Right lobe of liver (tissue), 6 donors: Measurements from ENCODE around the gene ATG7. TPM values are rescaled to one million over a fixed set of nuclear protein-coding genes. Genes with fewer than 3 reads are reported as not detected.
A peak's percentile ranks its signal among the peaks of the same experiment; 100 is the strongest.

Experiments used
- ATAC-seq, 4 donors: fragments of 200-7000 bp; cut with Tn5 transposase; one replicate each; pipeline ENCODE4 v1.9.1; 2020; ENCODE audit warnings: mild to moderate bottlenecking in 4 of 4, moderate library complexity in 4 of 4
- DNase-seq, 3 donors: peaks; one replicate each; pipeline ENCODE4 v3.0.0-alpha.2; 2020
- H3K27ac ChIP-seq, 3 donors: fragments of 200-600 bp; one replicate each; pipeline ENCODE4 v1.8.0; 2022
- H3K27me3 ChIP-seq, 2 donors: fragments of 200-600 bp; one replicate each; pipeline ENCODE4 v1.8.0; 2022
- H3K36me3 ChIP-seq, 4 donors: fragments of 200-600 bp; sonication (generic) in 1 of 4; one replicate each; pipeline versions ENCODE4 v1.5.1 to v1.8.0; 2017 to 2022; ENCODE audit warnings: control low read depth in 1 of 4
- H3K4me1 ChIP-seq, 4 donors: fragments of 200-600 bp; sonication (generic) in 1 of 4; one replicate each; pipeline versions ENCODE4 v1.5.1 to v1.8.0; 2017 to 2022; ENCODE audit warnings: control low read depth in 1 of 4
- H3K4me3 ChIP-seq, 3 donors: fragments of 200-600 bp; one replicate each; pipeline ENCODE4 v1.8.0; 2022
- H3K9me3 ChIP-seq, 4 donors: fragments of 200-600 bp; sonication (generic) in 1 of 4; one replicate each; pipeline versions ENCODE4 v1.5.1 to v1.8.0; 2017 to 2022; ENCODE audit warnings: control low read depth in 1 of 4
- POLR2A ChIP-seq: fragments of 450-650 bp; IDR thresholded peaks from one replicate; pipeline ENCODE4 v1.6.1; 2017; ENCODE audit warnings: antibody characterized with exemption, mild to moderate bottlenecking
- WGBS: methylation state at CpG from one replicate; pipeline ENCODE4 v1.1.6; 2018; ENCODE audit warnings: low coverage, low lambda C conversion rate; ENCODE audit not compliant: insufficient coverage; ENCODE audit errors: missing lambda C conversion rate; 5-methylcytosine and 5-hydroxymethylcytosine counted together
- intact Hi-C, 2 donors: fragments of 100-400 bp; cut with DNase I; formaldehyde crosslinking; loops; one replicate each; pipeline versions ENCODE4 v1.11.2 to v1.14.1; 2022
- total RNA-seq, 6 experiments: library from RNA; depleted of rRNA in 2 of 6; stranded (reverse); fragments of >200 nt in 2 of 6; fragmentation: NEBNext Ultra II Directional in 3 of 6; extraction: Animal tissue kit (Norgen Biotek cat#: 25700) in 3 of 6; gene quantifications; one replicate each; pipeline versions ENCODE4 v1.1.0 to v1.2.4, GENCODE V29; 2016 to 2023
- TF ChIP-seq, protein P1 (sequence below), 4 donors: fragments of 200-600 bp in 3 of 4; fragments of 450-650 bp in 1 of 4; IDR thresholded peaks; one replicate each; pipeline versions ENCODE4 v1.5.1 to v1.8.0; 2016 to 2022; ENCODE audit warnings: antibody characterized with exemption in 4 of 4, mild to moderate bottlenecking in 2 of 4
- donor health status: DM: no; HTN: yes; CAD: no.
- donor health status: DM: no; HTN: no; CAD: no.
- donor health status: DM: no; HTN: no; CAD: no.
- donor health status: DM: no; HTN: yes; CAD: no.
- donor health status: DM: no; HTN: yes; CAD: no.

Gene ATG7
- total RNA-seq, 6 experiments from 2014 or later = 13.6 to 21.1 (median 15.8) TPM

DNA sequence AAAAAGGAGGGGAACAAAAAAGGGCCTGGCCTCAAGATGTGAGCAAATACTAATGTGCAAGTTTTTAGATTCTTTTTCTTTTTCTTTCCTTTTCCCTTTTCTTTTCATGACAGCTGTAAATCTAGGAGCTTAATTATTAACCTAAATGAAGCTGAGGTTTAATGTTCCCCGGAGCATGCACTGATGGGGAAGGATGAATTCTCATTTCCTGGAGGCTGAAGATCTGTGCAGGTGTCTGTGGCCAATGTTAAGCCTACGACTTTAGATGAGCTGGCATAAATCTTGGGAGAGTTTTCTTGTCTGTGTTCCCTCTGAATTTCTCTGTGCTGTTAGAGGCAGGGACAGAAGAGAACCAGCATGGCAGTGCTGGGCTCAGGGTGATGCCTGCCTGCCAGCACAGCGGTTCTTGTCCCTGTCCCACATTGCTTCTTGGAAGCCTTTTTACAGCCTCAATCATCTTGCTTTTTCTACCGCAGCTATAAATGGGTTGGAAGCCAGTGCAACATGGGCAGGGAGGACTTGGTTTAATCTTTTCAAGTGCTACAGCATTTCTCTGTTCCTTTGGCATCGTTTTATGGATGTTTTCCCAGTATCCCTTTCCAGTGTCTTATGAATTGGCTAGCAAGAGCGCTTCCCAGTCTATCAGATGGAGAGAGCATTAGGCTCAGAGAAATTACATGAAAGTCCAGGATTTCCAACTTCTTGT is 119.1 kb downstream of the ATG7 start:
- TF ChIP-seq, protein P1, sequence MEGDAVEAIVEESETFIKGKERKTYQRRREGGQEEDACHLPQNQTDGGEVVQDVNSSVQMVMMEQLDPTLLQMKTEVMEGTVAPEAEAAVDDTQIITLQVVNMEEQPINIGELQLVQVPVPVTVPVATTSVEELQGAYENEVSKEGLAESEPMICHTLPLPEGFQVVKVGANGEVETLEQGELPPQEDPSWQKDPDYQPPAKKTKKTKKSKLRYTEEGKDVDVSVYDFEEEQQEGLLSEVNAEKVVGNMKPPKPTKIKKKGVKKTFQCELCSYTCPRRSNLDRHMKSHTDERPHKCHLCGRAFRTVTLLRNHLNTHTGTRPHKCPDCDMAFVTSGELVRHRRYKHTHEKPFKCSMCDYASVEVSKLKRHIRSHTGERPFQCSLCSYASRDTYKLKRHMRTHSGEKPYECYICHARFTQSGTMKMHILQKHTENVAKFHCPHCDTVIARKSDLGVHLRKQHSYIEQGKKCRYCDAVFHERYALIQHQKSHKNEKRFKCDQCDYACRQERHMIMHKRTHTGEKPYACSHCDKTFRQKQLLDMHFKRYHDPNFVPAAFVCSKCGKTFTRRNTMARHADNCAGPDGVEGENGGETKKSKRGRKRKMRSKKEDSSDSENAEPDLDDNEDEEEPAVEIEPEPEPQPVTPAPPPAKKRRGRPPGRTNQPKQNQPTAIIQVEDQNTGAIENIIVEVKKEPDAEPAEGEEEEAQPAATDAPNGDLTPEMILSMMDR (IDR thresholded peaks at IDR 0.05) = no peak
- no peak for TF ChIP-seq POLR2A
- ATAC-seq (peak; percentile 52 to 81 (median 62)), DNase-seq (no peak)
- no peaks in the 10 kb centered on the region for H3K27me3 ChIP-seq
- H3K27ac ChIP-seq = no peak overlapping the region
- H3K36me3 ChIP-seq = no peaks in the 10 kb centered on the region
- intact Hi-C loops = no loop called here
- H3K9me3 ChIP-seq = no peaks in the 10 kb centered on the region
- H3K4me1 ChIP-seq = peaks cover 0 to 14% (median 0%) of the 10 kb centered on the region in 4 donors
- peak overlapping the region; percentile 6 to 22 (median 17) for H3K4me3 ChIP-seq
- 55% methylated on average over 4 of the region's 6 CpGs for WGBS

DNA sequence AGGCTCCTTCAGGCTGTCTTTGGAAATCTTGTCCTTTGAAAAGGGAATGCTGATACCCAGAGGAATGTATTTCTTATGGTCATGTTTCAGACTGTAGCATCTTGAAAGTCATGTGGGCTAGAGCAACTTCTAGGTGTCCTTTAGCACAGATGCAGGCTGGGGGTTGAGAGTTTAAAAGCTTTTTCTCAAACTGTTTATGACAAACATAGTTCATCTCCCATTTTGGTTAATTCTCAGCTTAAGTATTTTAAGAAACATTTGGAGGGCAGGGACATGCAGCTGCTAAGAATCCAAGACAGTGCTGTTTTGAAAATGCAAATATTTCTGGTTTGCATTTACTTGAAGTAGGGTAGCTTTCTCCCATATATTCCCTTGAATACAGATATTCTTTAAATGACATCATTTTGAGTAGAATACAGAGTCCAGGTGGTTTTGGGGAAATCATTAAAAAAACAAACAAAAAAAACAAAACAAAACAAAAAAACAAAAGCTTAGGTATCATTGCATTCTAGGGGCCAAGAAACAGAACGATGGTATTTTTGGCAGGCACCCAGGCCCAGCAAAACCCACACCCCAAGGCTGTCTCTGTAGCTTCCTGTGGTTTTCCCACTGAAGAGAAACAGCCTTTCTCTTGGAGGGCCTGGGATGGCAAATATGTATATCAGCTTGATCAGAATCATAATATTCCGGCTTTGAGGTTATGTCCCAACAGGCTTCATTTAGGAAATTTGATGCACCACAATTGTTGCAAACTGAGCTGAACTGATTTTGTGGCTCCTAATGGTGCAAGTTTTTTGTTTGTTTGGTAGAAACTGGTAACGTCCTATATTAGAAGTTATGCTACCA is 120.0 kb downstream of the ATG7 start:
- no peaks in the 10 kb centered on the region for H3K27me3 ChIP-seq
- no peaks in the 10 kb centered on the region for H3K9me3 ChIP-seq
- DNase-seq (no peak), ATAC-seq (no peak)
- H3K36me3 ChIP-seq = no peaks in the 10 kb centered on the region
- H3K4me1 ChIP-seq = peaks cover 0 to 14% (median 0%) of the 10 kb centered on the region in 4 donors
- intact Hi-C loops = no loop called here
- 69% methylated on average over 2 of the region's 3 CpGs for WGBS
- TF ChIP-seq, protein P1 (IDR thresholded peaks at IDR 0.05) = no peak
- TF ChIP-seq POLR2A = no peak
- no peak overlapping the region for H3K4me3 ChIP-seq
- no peak overlapping the region for H3K27ac ChIP-seq

DNA sequence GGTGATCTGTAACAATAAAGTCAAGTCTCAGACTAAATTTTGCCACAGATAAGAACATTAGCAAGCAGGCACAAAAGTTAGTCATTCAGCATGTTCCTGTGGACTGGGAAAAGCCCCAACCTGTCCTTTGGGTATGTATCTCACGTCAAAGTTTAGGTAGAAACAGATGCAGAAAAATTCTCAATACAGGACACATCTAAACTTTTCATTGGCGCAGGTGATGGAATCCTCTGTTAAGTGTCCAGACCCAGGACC is 120.6 kb downstream of the ATG7 start:
- DNase-seq = no peak
- H3K9me3 ChIP-seq = no peaks in the 10 kb centered on the region
- no peak overlapping the region for H3K27ac ChIP-seq
- no peak overlapping the region for H3K4me3 ChIP-seq
- TF ChIP-seq POLR2A = no peak
- TF ChIP-seq, protein P1 (IDR thresholded peaks at IDR 0.05) = no peak
- peaks cover 0 to 14% (median 0%) of the 10 kb centered on the region in 4 donors for H3K4me1 ChIP-seq
- no peak for ATAC-seq
- no peaks in the 10 kb centered on the region for H3K36me3 ChIP-seq
- intact Hi-C loops = no loop called here
- H3K27me3 ChIP-seq = no peaks in the 10 kb centered on the region
- 93% methylated on average over 2 of the region's 2 CpGs for WGBS

DNA sequence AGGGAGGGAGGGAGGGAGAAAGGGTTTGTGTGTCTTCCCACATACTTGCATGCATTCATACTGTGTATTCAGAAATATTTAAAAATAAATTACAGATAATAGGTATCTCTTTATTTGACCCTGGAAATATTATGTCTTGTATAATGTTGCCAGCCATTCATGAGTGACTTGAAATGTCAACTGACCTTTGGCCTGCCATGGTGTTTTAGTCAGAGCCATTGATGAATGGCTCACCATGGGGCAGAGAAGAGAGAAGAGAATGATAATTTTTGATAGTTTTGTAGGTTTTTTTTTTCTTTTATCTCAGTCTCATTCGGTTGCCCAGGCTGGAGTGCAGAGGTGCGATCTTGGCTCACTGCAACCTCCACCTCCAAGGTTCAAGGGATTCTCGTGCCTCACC is 121.2 kb downstream of the ATG7 start:
- intact Hi-C loops = no loop called here
- H3K4me3 ChIP-seq = no peak overlapping the region
- no peaks in the 10 kb centered on the region for H3K36me3 ChIP-seq
- peak in 1 of 4 donors; percentile 50 for ATAC-seq
- TF ChIP-seq, protein P1 (IDR thresholded peaks at IDR 0.05) = no peak
- no peak for TF ChIP-seq POLR2A
- H3K27me3 ChIP-seq = no peaks in the 10 kb centered on the region
- no CpG with 5 or more reads among the region's 3 CpGs for WGBS
- peaks cover 0 to 14% (median 0%) of the 10 kb centered on the region in 4 donors for H3K4me1 ChIP-seq
- H3K27ac ChIP-seq = no peak overlapping the region
- DNase-seq = no peak
- no peaks in the 10 kb centered on the region for H3K9me3 ChIP-seq
